IMR-90 (cell line): Measurements from ENCODE around the gene MICU1.

Experiments used
- CTCF ChIP-seq: conservative IDR thresholded peaks from 2 replicates; pipeline ENCODE4 v1.5.1; 2012; ENCODE audit warnings: mild to moderate bottlenecking, low read depth, low read length, improper control_type of control experiment
- FOS ChIP-seq: fragments of 150-350 bp; IDR thresholded peaks from 2 replicates; pipeline ENCODE4 v1.6.1; 2016; ENCODE audit warnings: low read depth, low read length
- MAZ ChIP-seq: IDR thresholded peaks from 2 replicates; pipeline ENCODE4 v1.6.1; 2012; ENCODE audit warnings: low read depth, mild to moderate bottlenecking, low read length, improper control_type of control experiment, moderate library complexity, borderline replicate concordance
- MXI1 ChIP-seq: IDR thresholded peaks from 2 replicates; pipeline ENCODE4 v1.6.1; 2012; ENCODE audit warnings: low read depth, mild to moderate bottlenecking, low read length, moderate library complexity, borderline replicate concordance
- RAD21 ChIP-seq: IDR thresholded peaks from 2 replicates; pipeline ENCODE4 v1.6.1; 2012; ENCODE audit warnings: low read length, improper control_type of control experiment
- RFX5 ChIP-seq: IDR thresholded peaks from 2 replicates; pipeline ENCODE4 v1.8.0; 2012; ENCODE audit warnings: low read depth, mild to moderate bottlenecking, low read length, moderate library complexity

GRCh38 chr10:72445851-72446250 lies 180.0 kb downstream of the MICU1 start:
- TF ChIP-seq CTCF (no peak), RAD21 (no peak), MAZ (no peak), MXI1 (no peak), FOS (no peak), RFX5 (no peak)
